HCT116 (cell line): ENCODE results near the gene RTKN2. TPM values are rescaled to one million over a fixed set of nuclear protein-coding genes. Genes with fewer than 3 reads are reported as not detected.

Source experiments
- ATAC-seq: fragments of 200-7000 bp; cut with Tn5 transposase; 2 replicates; pipeline ENCODE4 v1.9.1; 2020; ENCODE audit warnings: mild to moderate bottlenecking, moderate library complexity
- BruUV-seq: library from RNA; stranded (reverse); fragments of 400-500 nt; replicated peaks from 2 replicates; lab custom pipeline; 2021; lab: Mats Ljungman, UMichigan
- CTCF ChIA-PET: fragments of 300-600 bp; sonication (Branson Sonifier 250); formaldehyde crosslinking; loops from one replicate; lab custom pipeline; 2021; ENCODE audit warnings: antibody characterized with exemption; lab: Charles Lee
- POLR2A ChIA-PET: fragments of 300-600, 350-600 bp; sonication (Branson Sonifier 250); formaldehyde crosslinking; loops from one replicate; lab custom pipeline; 2021; ENCODE audit warnings: antibody characterized with exemption; lab: Charles Lee
- RAD21 ChIA-PET, 2 experiments: fragments of 300-600 bp; sonication (Branson Sonifier 250); formaldehyde crosslinking; loops; one replicate each; lab custom pipeline; 2023; ENCODE audit warnings: low total read pairs in 2 of 2; ENCODE audit not compliant: uncharacterized antibody in 2 of 2, unreplicated experiment in 2 of 2, low non-redundant PET in 1 of 2; lab: Charles Lee
- DNase-seq: peaks from one replicate; pipeline ENCODE4 v3.0.0-alpha.2; 2010; ENCODE audit warnings: low read depth, low spot score
- H2AFZ ChIP-seq: fragments of 200-600 bp; shearing (Covaris generic), sonication (generic); 2 replicates; pipeline ENCODE4 v1.6.1; 2017; ENCODE audit warnings: low read depth, mixed run types, mixed read lengths, antibody characterized with exemption, low read length; ENCODE audit not compliant: poor library complexity, severe bottlenecking
- H3K27ac ChIP-seq: 2 replicates; pipeline ENCODE4 v1.5.1; 2012; ENCODE audit warnings: low read depth, low read length
- H3K27me3 ChIP-seq: fragments of 200-600 bp; sonication (generic); 2 replicates; pipeline ENCODE4 v1.6.1; 2016; ENCODE audit warnings: mixed run types, low read length, mixed read lengths; ENCODE audit not compliant: insufficient read depth
- H3K36me3 ChIP-seq, 2 experiments: fragments of 200-500 bp in 1 of 2; fragments of 200-600 bp in 1 of 2; sonication (Bioruptor generic) in 1 of 2; sonication (generic) in 1 of 2; 2 replicates each; pipeline versions ENCODE4 v1.5.1 to v1.6.1; 2014 to 2016; ENCODE audit warnings: low read length in 2 of 2, inconsistent platforms in 1 of 2, mixed read lengths in 1 of 2, mixed run types in 1 of 2; ENCODE audit not compliant: insufficient read depth in 2 of 2, control insufficient read depth in 1 of 2
- H3K4me1 ChIP-seq, 2 experiments: fragments of 200-600 bp in 1 of 2; sonication (generic) in 1 of 2; 2 replicates each; pipeline versions ENCODE4 v1.5.1 to v1.6.1; 2012 to 2017; ENCODE audit warnings: low read length in 2 of 2, inconsistent platforms in 1 of 2, mild to moderate bottlenecking in 1 of 2, mixed read lengths in 1 of 2, mixed run types in 1 of 2, moderate library complexity in 1 of 2; ENCODE audit not compliant: insufficient read depth in 2 of 2, control insufficient read depth in 1 of 2
- H3K4me2 ChIP-seq: fragments of 200-600 bp; sonication (generic); 2 replicates; pipeline ENCODE4 v1.6.1; 2017; ENCODE audit warnings: mixed run types, low read length, mixed read lengths
- H3K4me3 ChIP-seq, 2 experiments: fragments of 200-600 bp in 1 of 2; sonication (generic) in 1 of 2; replicated peaks in 1 of 2; 2 replicates each; pipeline ENCODE4 v1.5.1; 2011 to 2016; ENCODE audit warnings: low read length in 2 of 2, control low read depth in 1 of 2, low read depth in 1 of 2, mild to moderate bottlenecking in 1 of 2, mixed read lengths in 1 of 2, mixed run types in 1 of 2
- H3K79me2 ChIP-seq: fragments of 200-600 bp; sonication (generic); 2 replicates; pipeline ENCODE4 v1.6.1; 2017; ENCODE audit warnings: mild to moderate bottlenecking, mixed run types, low read length, moderate library complexity, mixed read lengths; ENCODE audit not compliant: insufficient read depth
- H3K9ac ChIP-seq: fragments of 200-600 bp; sonication (generic); 2 replicates; pipeline ENCODE4 v1.6.1; 2016; ENCODE audit warnings: low read length, mixed read lengths
- H3K9me2 ChIP-seq: fragments of 200-600 bp; sonication (generic), shearing (Covaris generic); 2 replicates; pipeline ENCODE4 v1.6.1; 2017; ENCODE audit warnings: mixed run types, mild to moderate bottlenecking, moderate library complexity; ENCODE audit not compliant: insufficient read depth
- H3K9me3 ChIP-seq, 2 experiments: fragments of 200-500 bp in 1 of 2; fragments of 200-600 bp in 1 of 2; sonication (Bioruptor generic) in 1 of 2; sonication (generic) in 1 of 2; 2 replicates each; pipeline ENCODE4 v1.6.1; 2014 to 2017; ENCODE audit warnings: low read length in 2 of 2, mixed read lengths in 2 of 2, inconsistent platforms in 1 of 2, low read depth in 1 of 2, mild to moderate bottlenecking in 1 of 2, mixed run types in 1 of 2, moderate library complexity in 1 of 2; ENCODE audit not compliant: control insufficient read depth in 1 of 2, insufficient read depth in 1 of 2
- H4K20me1 ChIP-seq: fragments of 200-600 bp; sonication (generic), shearing (Covaris generic); 2 replicates; pipeline ENCODE4 v1.6.1; 2017; ENCODE audit warnings: mixed run types, mild to moderate bottlenecking, moderate library complexity; ENCODE audit not compliant: insufficient read depth
- CBX3 ChIP-seq: IDR thresholded peaks from 2 replicates; pipeline ENCODE4 v1.6.1; 2012; ENCODE audit warnings: low read depth
- CEBPB ChIP-seq: IDR thresholded peaks from 2 replicates; pipeline ENCODE4 v1.6.1; 2012; ENCODE audit warnings: low read depth
- EGR1 ChIP-seq: IDR thresholded peaks from 2 replicates; pipeline ENCODE4 v1.6.1; 2012; ENCODE audit warnings: low read depth
- ELF1 ChIP-seq: IDR thresholded peaks from 2 replicates; pipeline ENCODE4 v1.6.1; 2012; ENCODE audit warnings: low read depth, borderline replicate concordance
- JUND ChIP-seq: IDR thresholded peaks from 2 replicates; pipeline ENCODE4 v1.6.1; 2012
- RAD21 ChIP-seq: IDR thresholded peaks from 2 replicates; pipeline ENCODE4 v1.6.1; 2012; ENCODE audit warnings: low read depth, mild to moderate bottlenecking
- SIN3A ChIP-seq: IDR thresholded peaks from 2 replicates; pipeline ENCODE4 v1.6.1; 2012; ENCODE audit warnings: low read depth
- SP1 ChIP-seq: IDR thresholded peaks from 2 replicates; pipeline ENCODE4 v1.6.1; 2012; ENCODE audit warnings: low read depth
- TCF7L2 ChIP-seq: IDR thresholded peaks from 2 replicates; pipeline ENCODE4 v1.7.0; 2011; ENCODE audit warnings: borderline replicate concordance, inconsistent platforms; ENCODE audit not compliant: insufficient read depth, insufficient read length; ENCODE audit errors: extremely low read depth
- YY1 ChIP-seq: IDR thresholded peaks from 2 replicates; pipeline ENCODE4 v1.6.1; 2011; ENCODE audit warnings: low read length, low read depth, moderate library complexity, mild to moderate bottlenecking; ENCODE audit not compliant: insufficient replicate concordance; ENCODE audit errors: extremely low read depth
- ZFX ChIP-seq: fragments of 450-650 bp; IDR thresholded peaks from 2 replicates; pipeline ENCODE4 v1.6.1; 2017
- ZNF274 ChIP-seq: fragments of 200-500 bp; sonication (Bioruptor generic); IDR thresholded peaks from 2 replicates; pipeline ENCODE4 v1.6.1; 2014; ENCODE audit warnings: mild to moderate bottlenecking, low read depth, low read length, inconsistent platforms
- intact Hi-C: fragments of 100-400 bp; cut with micrococcal nuclease; formaldehyde crosslinking; loops from 2 replicates; pipeline ENCODE4 v1.10.0; 2022
- total RNA-seq: library from RNA; stranded (reverse); gene quantifications from one replicate; pipeline ENCODE4 v1.2.1, GENCODE V29; 2021; ENCODE audit not compliant: unreplicated experiment
- TF ChIP-seq, protein P1 (sequence below), 3 experiments: fragments of 200-600 bp in 1 of 3; sonication (generic) in 1 of 3; IDR thresholded peaks in 2 of 3; conservative IDR thresholded peaks in 1 of 3; 2 replicates each; pipeline ENCODE4 v1.5.1; 2012 to 2017; ENCODE audit warnings: low read depth in 2 of 3, low read length in 2 of 3, antibody characterized with exemption in 1 of 3, borderline replicate concordance in 1 of 3, control low read depth in 1 of 3, mild to moderate bottlenecking in 1 of 3, mixed read lengths in 1 of 3, mixed run types in 1 of 3, moderate library complexity in 1 of 3; ENCODE audit not compliant: insufficient read depth in 1 of 3
- TF ChIP-seq, protein P2 (sequence below): IDR thresholded peaks from 2 replicates; pipeline ENCODE4 v1.6.1; 2011; ENCODE audit warnings: mild to moderate bottlenecking, low read length, moderate library complexity; ENCODE audit not compliant: insufficient replicate concordance; ENCODE audit errors: extremely low read depth
- TF ChIP-seq, protein P3 (sequence below): IDR thresholded peaks from 2 replicates; pipeline ENCODE4 v1.6.1; 2012

The RTKN2 gene
- total RNA-seq, 1 experiment from 2014 or later = 7.9 TPM

DNA sequence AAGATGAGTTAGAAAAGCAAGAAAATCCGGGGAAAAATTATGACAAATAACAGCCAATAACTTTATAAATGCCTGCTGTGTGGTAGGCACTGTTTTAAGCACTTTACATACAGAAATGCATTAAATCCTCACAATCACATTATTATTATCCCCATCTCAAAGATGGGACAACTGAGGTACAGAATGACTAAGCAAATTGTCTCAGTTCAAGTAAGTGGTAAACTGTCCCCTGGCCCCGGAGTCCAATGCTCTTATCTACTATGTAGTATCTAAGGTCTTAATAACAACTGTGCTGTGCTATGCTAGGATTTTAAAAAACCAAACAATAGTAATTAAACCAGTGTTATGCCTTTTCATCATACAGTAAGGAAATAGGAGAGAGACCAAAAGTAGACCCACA, 105.6 kb downstream of the RTKN2 start:
- Histone ChIP-seq H2AFZ (no peak overlapping the region), H3K9me2 (no peaks in the 10 kb centered on the region), H3K27me3 (no peaks in the 10 kb centered on the region), H3K36me3 (no peaks in the 10 kb centered on the region), H3K4me3 (no peak overlapping the region), H3K79me2 (no peaks in the 10 kb centered on the region), H3K9ac (no peak overlapping the region), H4K20me1 (no peaks in the 10 kb centered on the region), H3K27ac (no peak overlapping the region), H3K9me3 (no peaks in the 10 kb centered on the region), H3K4me1 (no peaks in the 10 kb centered on the region), H3K4me2 (no peak overlapping the region)
- ChIA-PET RAD21 (no interaction called here), CTCF (no interaction called here), POLR2A (no interaction called here)
- no TSS peak for BruUV-seq
- DNase-seq (no peak), ATAC-seq (no peak)
- TF ChIP-seq RAD21 = no peak
- TF ChIP-seq SP1 = no peak
- intact Hi-C loops = no loop called here

DNA sequence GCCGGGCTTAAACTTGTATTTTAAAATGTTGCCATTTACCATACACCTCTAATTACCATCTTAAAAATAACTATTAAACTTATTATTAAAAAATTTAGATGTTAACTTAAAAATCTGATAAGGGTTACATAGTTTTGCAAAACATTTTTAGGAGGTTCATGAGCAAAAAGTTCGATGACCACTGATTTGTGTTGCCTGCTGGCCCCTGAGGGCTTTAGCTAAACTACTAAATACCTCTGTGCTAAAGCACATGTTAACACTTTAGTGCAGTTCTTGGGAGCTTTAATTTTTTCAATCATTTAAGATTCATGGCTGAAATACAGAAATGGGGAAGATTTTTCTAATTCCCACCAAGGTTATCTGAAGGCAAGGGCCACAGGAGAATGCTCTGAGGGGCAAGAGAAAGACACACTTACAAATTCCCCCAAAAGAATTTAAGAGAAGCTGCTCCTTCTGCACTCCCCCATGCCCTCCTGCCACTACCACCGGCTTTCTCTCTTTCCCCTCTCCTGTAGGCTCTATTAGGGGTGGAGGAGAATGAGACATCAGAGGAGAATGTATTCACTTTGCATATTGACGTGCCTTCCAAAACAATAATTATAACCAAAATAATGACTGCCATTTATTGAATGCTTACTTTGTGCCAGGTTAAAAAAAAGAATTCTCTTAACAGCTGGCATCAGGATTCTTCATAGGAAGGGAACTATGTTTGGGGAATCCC, 106.2 kb downstream of the RTKN2 start:
- H3K27ac ChIP-seq = no peak overlapping the region
- no peaks in the 10 kb centered on the region for H3K27me3 ChIP-seq
- no TSS peak for BruUV-seq
- ChIA-PET RAD21 (no interaction called here), CTCF (no interaction called here), POLR2A (no interaction called here)
- no peaks in the 10 kb centered on the region for H3K9me2 ChIP-seq
- no peaks in the 10 kb centered on the region for H3K36me3 ChIP-seq
- DNase-seq = no peak
- H3K9ac ChIP-seq = no peak overlapping the region
- H3K9me3 ChIP-seq = no peaks in the 10 kb centered on the region
- no peak for ATAC-seq
- no peaks in the 10 kb centered on the region for H3K79me2 ChIP-seq
- no peaks in the 10 kb centered on the region for H3K4me1 ChIP-seq
- no peak overlapping the region for H2AFZ ChIP-seq
- intact Hi-C loops = no loop called here
- H4K20me1 ChIP-seq = no peaks in the 10 kb centered on the region
- H3K4me3 ChIP-seq = no peak overlapping the region
- H3K4me2 ChIP-seq = no peak overlapping the region
- TF ChIP-seq CBX3 (no peak), YY1 (no peak), CEBPB (no peak), ZFX (no peak), ZNF274 (no peak), TCF7L2 (no peak), EGR1 (no peak), JUND (no peak), SP1 (no peak), SIN3A (no peak), ELF1 (no peak)
- TF ChIP-seq, protein P1, sequence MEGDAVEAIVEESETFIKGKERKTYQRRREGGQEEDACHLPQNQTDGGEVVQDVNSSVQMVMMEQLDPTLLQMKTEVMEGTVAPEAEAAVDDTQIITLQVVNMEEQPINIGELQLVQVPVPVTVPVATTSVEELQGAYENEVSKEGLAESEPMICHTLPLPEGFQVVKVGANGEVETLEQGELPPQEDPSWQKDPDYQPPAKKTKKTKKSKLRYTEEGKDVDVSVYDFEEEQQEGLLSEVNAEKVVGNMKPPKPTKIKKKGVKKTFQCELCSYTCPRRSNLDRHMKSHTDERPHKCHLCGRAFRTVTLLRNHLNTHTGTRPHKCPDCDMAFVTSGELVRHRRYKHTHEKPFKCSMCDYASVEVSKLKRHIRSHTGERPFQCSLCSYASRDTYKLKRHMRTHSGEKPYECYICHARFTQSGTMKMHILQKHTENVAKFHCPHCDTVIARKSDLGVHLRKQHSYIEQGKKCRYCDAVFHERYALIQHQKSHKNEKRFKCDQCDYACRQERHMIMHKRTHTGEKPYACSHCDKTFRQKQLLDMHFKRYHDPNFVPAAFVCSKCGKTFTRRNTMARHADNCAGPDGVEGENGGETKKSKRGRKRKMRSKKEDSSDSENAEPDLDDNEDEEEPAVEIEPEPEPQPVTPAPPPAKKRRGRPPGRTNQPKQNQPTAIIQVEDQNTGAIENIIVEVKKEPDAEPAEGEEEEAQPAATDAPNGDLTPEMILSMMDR (IDR thresholded peaks at IDR 0.05 in 2 of 3, conservative IDR thresholded peaks at IDR 0.05 in 1 of 3; ENCODE audit: borderline replicate concordance in 1 of 3, insufficient read depth in 1 of 3, low read depth in 2 of 3, low read length in 2 of 3) = no peak
- TF ChIP-seq, protein P2, sequence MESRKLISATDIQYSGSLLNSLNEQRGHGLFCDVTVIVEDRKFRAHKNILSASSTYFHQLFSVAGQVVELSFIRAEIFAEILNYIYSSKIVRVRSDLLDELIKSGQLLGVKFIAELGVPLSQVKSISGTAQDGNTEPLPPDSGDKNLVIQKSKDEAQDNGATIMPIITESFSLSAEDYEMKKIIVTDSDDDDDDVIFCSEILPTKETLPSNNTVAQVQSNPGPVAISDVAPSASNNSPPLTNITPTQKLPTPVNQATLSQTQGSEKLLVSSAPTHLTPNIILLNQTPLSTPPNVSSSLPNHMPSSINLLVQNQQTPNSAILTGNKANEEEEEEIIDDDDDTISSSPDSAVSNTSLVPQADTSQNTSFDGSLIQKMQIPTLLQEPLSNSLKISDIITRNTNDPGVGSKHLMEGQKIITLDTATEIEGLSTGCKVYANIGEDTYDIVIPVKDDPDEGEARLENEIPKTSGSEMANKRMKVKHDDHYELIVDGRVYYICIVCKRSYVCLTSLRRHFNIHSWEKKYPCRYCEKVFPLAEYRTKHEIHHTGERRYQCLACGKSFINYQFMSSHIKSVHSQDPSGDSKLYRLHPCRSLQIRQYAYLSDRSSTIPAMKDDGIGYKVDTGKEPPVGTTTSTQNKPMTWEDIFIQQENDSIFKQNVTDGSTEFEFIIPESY = no peak
- TF ChIP-seq, protein P3, sequence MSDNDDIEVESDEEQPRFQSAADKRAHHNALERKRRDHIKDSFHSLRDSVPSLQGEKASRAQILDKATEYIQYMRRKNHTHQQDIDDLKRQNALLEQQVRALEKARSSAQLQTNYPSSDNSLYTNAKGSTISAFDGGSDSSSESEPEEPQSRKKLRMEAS = no peak
